Left renal cortex interstitium (tissue), 4 donors: ENCODE measurements around the gene ZMIZ1. TPM values are rescaled to one million over a fixed set of nuclear protein-coding genes. Genes with fewer than 3 reads are reported as not detected.

Source experiments
- DNase-seq, 4 donors: peaks; one replicate each; pipeline ENCODE4 v3.0.0-alpha.2; 2013; ENCODE audit warnings: low read depth in 4 of 4, low spot score in 2 of 4, missing footprints in 1 of 4
- polyA plus RNA-seq, 4 donors: library from polyadenylated mRNA; unstranded; fragments of 120-200 nt; gene quantifications; one replicate each; pipeline ENCODE4 v1.2.1, GENCODE V29; 2013; ENCODE audit not compliant: insufficient read length in 4 of 4

The ZMIZ1 gene
- polyA plus RNA-seq, 4 donors, result 60.8 to 84.7 (median 74.1) TPM

- DNase-seq, result no peak
Observed at GRCh38 chr10:79111846-79112614, 43.3 kb downstream of the ZMIZ1 start.

GRCh38 chr10:79112881-79113431 lies 44.2 kb downstream of the ZMIZ1 start:
- DNase-seq, result no peak

- no peak for DNase-seq
Observed at GRCh38 chr10:79113827-79114226, 45.1 kb downstream of the ZMIZ1 start.

- no peak for DNase-seq
Observed at GRCh38 chr10:79115302-79115701, 46.5 kb downstream of the ZMIZ1 start.

GRCh38 chr10:79116368-79116767 lies 47.6 kb downstream of the ZMIZ1 start:
- DNase-seq, result no peak

- no peak for DNase-seq
Observed at GRCh38 chr10:79116801-79117723, 48.3 kb downstream of the ZMIZ1 start.

- no peak for DNase-seq
Observed at GRCh38 chr10:79118286-79119202, 49.8 kb downstream of the ZMIZ1 start.

- DNase-seq, result no peak
Observed at GRCh38 chr10:79119306-79119705, 50.5 kb downstream of the ZMIZ1 start.

GRCh38 chr10:79123547-79123963 lies 54.8 kb downstream of the ZMIZ1 start:
- DNase-seq, result no peak

- DNase-seq, result no peak
Observed at GRCh38 chr10:79124066-79124465, 55.3 kb downstream of the ZMIZ1 start.

- no peak for DNase-seq
Observed at GRCh38 chr10:79125092-79125491, 56.3 kb downstream of the ZMIZ1 start.

GRCh38 chr10:79126351-79127080 lies 57.8 kb downstream of the ZMIZ1 start:
- no peak for DNase-seq

- DNase-seq, result no peak
Observed at GRCh38 chr10:79127151-79127961, 58.6 kb downstream of the ZMIZ1 start.

- DNase-seq, result no peak
Observed at GRCh38 chr10:79128241-79128922, 59.6 kb downstream of the ZMIZ1 start.

GRCh38 chr10:79128923-79129305 lies 60.1 kb downstream of the ZMIZ1 start:
- no peak for DNase-seq

- no peak for DNase-seq
Observed at GRCh38 chr10:79129361-79129997, 60.7 kb downstream of the ZMIZ1 start.

- no peak for DNase-seq
Observed at GRCh38 chr10:79130255-79130654, 61.5 kb downstream of the ZMIZ1 start.

GRCh38 chr10:79130846-79131245 lies 62.1 kb downstream of the ZMIZ1 start:
- no peak for DNase-seq
